ENCODE data around the gene FGFR3. TPM values are rescaled to one million over a fixed set of nuclear protein-coding genes. Genes with fewer than 3 reads are reported as not detected.

The FGFR3 gene
- total RNA-seq, 4 donors from 2014 or later, result 0.22 to 1.3 (median 0.94) TPM; not detected in 1

- no peak for TF ChIP-seq CTCF (IDR thresholded peaks at IDR 0.05; ENCODE audit: low read depth)
Observed at GRCh38 chr4:1746919-1747602, 46.0 kb upstream of the FGFR3 start.

GRCh38 chr4:1747603-1747967 is 45.5 kb upstream of the FGFR3 start:
- no peak for TF ChIP-seq CTCF (IDR thresholded peaks at IDR 0.05; ENCODE audit: low read depth)

GRCh38 chr4:1748465-1748995 is 44.6 kb upstream of the FGFR3 start:
- no peak for TF ChIP-seq CTCF (IDR thresholded peaks at IDR 0.05; ENCODE audit: low read depth)

GRCh38 chr4:1749370-1749769 is 43.7 kb upstream of the FGFR3 start:
- TF ChIP-seq CTCF (IDR thresholded peaks at IDR 0.05; ENCODE audit: low read depth), result no peak

GRCh38 chr4:1749826-1750225 is 43.3 kb upstream of the FGFR3 start:
- TF ChIP-seq CTCF (IDR thresholded peaks at IDR 0.05; ENCODE audit: low read depth), result no peak

GRCh38 chr4:1750381-1751154 is 42.5 kb upstream of the FGFR3 start:
- no peak for TF ChIP-seq CTCF (IDR thresholded peaks at IDR 0.05; ENCODE audit: low read depth)

- TF ChIP-seq CTCF (IDR thresholded peaks at IDR 0.05; ENCODE audit: low read depth), result no peak
Observed at GRCh38 chr4:1751155-1751918, 41.8 kb upstream of the FGFR3 start.
